ENCODE measurements around the gene CCDC201. TPM values are rescaled to one million over a fixed set of nuclear protein-coding genes. Genes with fewer than 3 reads are reported as not detected.

Gene CCDC201
- total RNA-seq, 1 donor, result not detected

DNA sequence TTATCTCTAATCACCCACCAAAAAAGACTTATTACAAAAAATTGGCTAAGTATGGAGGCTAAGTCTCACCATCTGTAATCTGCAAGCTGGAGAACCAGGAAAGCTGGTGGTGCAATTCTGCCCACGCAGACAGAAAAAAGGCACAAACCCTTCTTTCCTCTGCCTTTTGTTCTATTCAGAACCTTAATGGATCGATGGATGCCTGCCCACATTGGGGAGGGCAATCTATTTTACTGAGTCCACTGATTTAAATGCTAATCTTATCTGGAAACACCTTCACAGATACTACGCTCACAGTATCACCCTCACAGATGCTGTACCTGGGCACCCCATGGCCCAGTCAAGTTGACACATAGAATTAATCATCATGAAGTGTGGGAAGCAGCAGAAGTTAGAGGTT lies 38.0 kb upstream of the CCDC201 start:
- peak; percentile 49 for DNase-seq (ENCODE audit: low read depth)
- H3K4me3 ChIP-seq (ENCODE audit: low read depth, low read length), result no peak overlapping the region
- TF ChIP-seq, protein P1, sequence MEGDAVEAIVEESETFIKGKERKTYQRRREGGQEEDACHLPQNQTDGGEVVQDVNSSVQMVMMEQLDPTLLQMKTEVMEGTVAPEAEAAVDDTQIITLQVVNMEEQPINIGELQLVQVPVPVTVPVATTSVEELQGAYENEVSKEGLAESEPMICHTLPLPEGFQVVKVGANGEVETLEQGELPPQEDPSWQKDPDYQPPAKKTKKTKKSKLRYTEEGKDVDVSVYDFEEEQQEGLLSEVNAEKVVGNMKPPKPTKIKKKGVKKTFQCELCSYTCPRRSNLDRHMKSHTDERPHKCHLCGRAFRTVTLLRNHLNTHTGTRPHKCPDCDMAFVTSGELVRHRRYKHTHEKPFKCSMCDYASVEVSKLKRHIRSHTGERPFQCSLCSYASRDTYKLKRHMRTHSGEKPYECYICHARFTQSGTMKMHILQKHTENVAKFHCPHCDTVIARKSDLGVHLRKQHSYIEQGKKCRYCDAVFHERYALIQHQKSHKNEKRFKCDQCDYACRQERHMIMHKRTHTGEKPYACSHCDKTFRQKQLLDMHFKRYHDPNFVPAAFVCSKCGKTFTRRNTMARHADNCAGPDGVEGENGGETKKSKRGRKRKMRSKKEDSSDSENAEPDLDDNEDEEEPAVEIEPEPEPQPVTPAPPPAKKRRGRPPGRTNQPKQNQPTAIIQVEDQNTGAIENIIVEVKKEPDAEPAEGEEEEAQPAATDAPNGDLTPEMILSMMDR (IDR thresholded peaks at IDR 0.05; ENCODE audit: insufficient read depth, low read depth, low read length), result no peak

DNA sequence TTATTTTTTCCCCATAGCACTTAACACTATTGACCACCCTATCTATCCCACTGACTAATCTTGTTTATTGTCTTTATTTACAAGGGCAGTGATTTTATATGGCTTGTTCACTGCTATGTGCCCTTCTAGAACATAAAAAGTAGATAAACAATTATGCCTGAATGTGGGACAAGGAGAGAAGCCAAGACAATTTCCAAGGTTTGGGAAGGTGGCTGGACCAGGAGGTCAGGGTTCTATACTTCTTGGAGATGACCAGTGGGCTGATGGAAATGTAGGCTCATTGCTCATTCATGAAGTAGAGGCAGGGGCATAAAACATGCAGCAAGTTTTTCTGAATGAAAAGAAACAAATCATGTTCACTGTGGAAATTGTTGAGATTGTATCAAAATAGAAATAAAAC lies 36.7 kb upstream of the CCDC201 start:
- DNase-seq (ENCODE audit: low read depth), result no peak
- H3K4me3 ChIP-seq (ENCODE audit: low read depth, low read length), result no peak overlapping the region
- TF ChIP-seq, protein P1 (IDR thresholded peaks at IDR 0.05; ENCODE audit: insufficient read depth, low read depth, low read length), result no peak

DNA sequence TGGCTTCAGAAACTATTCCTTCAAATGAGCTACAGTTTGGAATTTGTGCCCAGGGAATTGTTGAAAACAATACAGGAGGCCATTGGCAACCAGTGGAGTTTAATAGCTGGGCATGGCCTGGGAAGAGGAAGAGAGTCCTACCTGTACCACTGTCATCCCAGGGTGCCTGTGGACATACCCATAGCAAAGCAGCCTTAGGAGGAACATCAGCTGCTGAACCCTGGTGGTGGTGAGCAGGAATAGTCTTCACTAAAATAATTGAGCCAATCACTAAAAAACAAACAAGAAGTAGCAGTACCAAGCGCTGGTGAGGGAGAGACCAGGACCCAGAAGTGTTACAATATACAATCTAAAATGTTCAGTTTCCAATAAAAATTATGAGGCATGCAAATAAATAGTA lies 29.9 kb upstream of the CCDC201 start:
- H3K4me3 ChIP-seq (ENCODE audit: low read depth, low read length), result no peak overlapping the region
- TF ChIP-seq, protein P1 (IDR thresholded peaks at IDR 0.05; ENCODE audit: insufficient read depth, low read depth, low read length), result peak; percentile 30
- no peak for DNase-seq (ENCODE audit: low read depth)

DNA sequence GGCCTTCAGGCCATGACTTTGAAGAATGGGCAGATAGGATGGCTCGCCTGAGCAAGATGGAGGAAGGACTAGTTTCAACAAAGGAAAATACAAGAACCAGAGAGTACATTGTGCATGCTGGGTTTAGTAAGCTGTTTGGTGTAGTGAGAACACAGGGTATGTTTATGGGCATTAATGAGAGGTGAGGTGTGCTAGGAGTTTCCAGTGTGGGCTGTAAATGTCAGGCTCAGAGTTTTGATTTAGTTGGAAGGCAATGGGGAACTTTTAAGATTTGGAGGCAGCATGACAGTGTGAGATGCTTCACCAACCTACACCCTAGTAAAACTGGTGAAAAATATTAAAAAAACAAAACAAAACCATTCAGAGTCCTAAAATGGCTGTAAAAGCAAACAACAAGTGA lies 28.7 kb upstream of the CCDC201 start:
- TF ChIP-seq, protein P1 (IDR thresholded peaks at IDR 0.05; ENCODE audit: insufficient read depth, low read depth, low read length), result no peak
- H3K4me3 ChIP-seq (ENCODE audit: low read depth, low read length), result no peak overlapping the region
- DNase-seq (ENCODE audit: low read depth), result no peak

DNA sequence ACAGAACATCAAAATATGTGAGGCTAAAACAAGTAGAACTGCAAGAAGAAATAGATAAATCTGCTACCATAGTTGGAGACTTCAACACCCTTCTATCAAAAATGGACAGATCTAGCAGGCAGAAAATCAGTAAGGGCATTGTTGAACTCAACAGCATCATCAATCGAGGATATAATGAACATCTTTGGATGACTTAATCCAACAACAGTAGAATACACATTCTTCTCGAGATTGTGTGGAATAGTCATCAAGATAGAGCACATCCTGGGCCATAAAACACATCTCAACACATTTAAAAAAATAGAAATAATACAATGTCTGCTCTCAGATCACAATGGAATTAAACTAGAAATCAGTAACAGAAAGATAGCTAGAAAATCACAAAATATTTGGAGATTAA lies 25.3 kb upstream of the CCDC201 start:
- H3K4me3 ChIP-seq (ENCODE audit: low read depth, low read length), result no peak overlapping the region
- TF ChIP-seq, protein P1 (IDR thresholded peaks at IDR 0.05; ENCODE audit: insufficient read depth, low read depth, low read length), result no peak
- DNase-seq (ENCODE audit: low read depth), result no peak

DNA sequence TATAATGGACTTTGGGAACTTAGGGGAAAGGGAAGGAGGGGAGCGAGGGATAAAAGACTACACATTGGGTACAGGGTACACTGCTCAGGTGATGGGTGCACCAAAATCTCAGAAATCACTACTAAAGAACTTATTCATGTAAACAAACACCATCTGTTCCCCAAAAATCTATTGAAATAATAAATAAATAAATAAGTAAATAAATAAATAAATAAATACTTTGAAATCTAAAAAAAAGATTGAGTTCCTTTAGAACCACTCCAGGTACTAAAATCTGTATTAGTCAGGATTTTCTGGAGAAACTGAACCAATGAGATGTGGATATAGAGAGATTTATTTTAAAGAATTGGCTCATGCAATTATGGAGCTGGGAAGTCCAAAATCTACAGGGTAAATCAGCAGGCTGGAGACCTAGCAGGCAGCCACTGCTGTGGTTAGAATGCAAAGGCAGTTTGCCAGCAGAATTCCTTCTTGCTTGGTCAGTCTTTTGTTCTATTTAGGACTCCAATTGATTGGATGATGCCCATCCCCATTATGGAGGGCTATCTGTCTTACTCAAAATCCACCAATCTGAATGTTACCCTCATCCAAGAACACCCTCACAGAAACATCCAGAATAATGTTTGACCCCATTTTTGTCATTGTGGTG lies 24.3 kb upstream of the CCDC201 start:
- peak; percentile 31 for DNase-seq (ENCODE audit: low read depth)
- TF ChIP-seq, protein P1 (IDR thresholded peaks at IDR 0.05; ENCODE audit: insufficient read depth, low read depth, low read length), result no peak
- no peak overlapping the region for H3K4me3 ChIP-seq (ENCODE audit: low read depth, low read length)

- DNase-seq (ENCODE audit: low read depth), result no peak
- no peak overlapping the region for H3K4me3 ChIP-seq (ENCODE audit: low read depth, low read length)
- TF ChIP-seq, protein P1 (IDR thresholded peaks at IDR 0.05; ENCODE audit: insufficient read depth, low read depth, low read length), result no peak
Measured at GRCh38 chr7:45894665-45895062, 21.8 kb upstream of the CCDC201 start.

Data from fibroblast of villous mesenchyme (primary cell).